Measurements from ENCODE around the gene KLK4. TPM values are rescaled to one million over a fixed set of nuclear protein-coding genes. Genes with fewer than 3 reads are reported as not detected.

The KLK4 gene
- total RNA-seq (2012; rRNA removed) (not detected in 2 replicates), polyA plus RNA-seq (2012; rRNA removed) (not detected in 2 replicates), Bru-seq, nascent RNA (not detected), BruChase-seq, experiment 1, labeled RNA remaining after a 6-hour chase (not detected), BruChase-seq, experiment 2, labeled RNA remaining after a 2-hour chase (not detected)
- not detected in 2 replicates for polyA plus RNA-seq (2012; cell fraction: cytosol; rRNA removed)
- not detected in 2 replicates for polyA plus RNA-seq (2012; cell fraction: nucleus; rRNA removed; ENCODE audit: low replicate concordance)
- long read RNA-seq, result 0 reads

GRCh38 chr19:50911206-50912101, at the start of gene KLK4:
Gene KLK4, minus strand, starts transcription at chr19:50911395. Its CDS starts 657 bp downstream, at chr19:50910738.
- no peak within 1 kb of the TSS for H4K91ac ChIP-seq (ENCODE audit: insufficient read depth, low read depth, low read length)
- in situ Hi-C loops (cut with MboI; ENCODE audit: low sequenced_read_pairs), result no loop called here
- no peak within 1 kb of the TSS for H2BK5ac ChIP-seq (ENCODE audit: low read depth, low read length, poor library complexity, severe bottlenecking)
- H3K18ac ChIP-seq (ENCODE audit: low read depth, low read length), result no peak within 1 kb of the TSS
- WGBS, 2 experiments (ENCODE audit: extremely low coverage in 2 of 2, insufficient read length in 1 of 2), result 66% methylated on average over 5 of the region's 9 CpGs; no CpG with 5 or more reads in 1 of the 2 experiments
- H3K4me2 ChIP-seq (ENCODE audit: low read depth, low read length), result no peak within 1 kb of the TSS
- no peaks in the 10 kb centered on the region for H4K20me1 ChIP-seq (ENCODE audit: insufficient read depth, low read length)
- peak within 1 kb of the TSS; percentile 39 for H2AFZ ChIP-seq (replicated peaks; ENCODE audit: low read length, poor library complexity)
- TF ChIP-seq NFE2L2 (IDR thresholded peaks at IDR 0.05; ENCODE audit: low read depth, low read length), result no peak
- no peak for TF ChIP-seq MAZ (IDR thresholded peaks at IDR 0.05; ENCODE audit: borderline replicate concordance, low read depth, low read length)
- no peak for TF ChIP-seq CHD1 (IDR thresholded peaks at IDR 0.05; ENCODE audit: low read depth, low read length)
- TF ChIP-seq RCOR1 (IDR thresholded peaks at IDR 0.05; ENCODE audit: insufficient replicate concordance, low read length), result no peak
- dilution Hi-C loops (cut with HindIII; ENCODE audit: low sequenced_read_pairs, unreplicated experiment), result no loop called here
- no TSS peak for BruUV-seq (replicated peaks)
- H2AK9ac ChIP-seq (replicated peaks; ENCODE audit: low read depth, low read length, poor library complexity), result no peak within 1 kb of the TSS
- H3K14ac ChIP-seq (replicated peaks; ENCODE audit: low read depth, low read length), result no peak within 1 kb of the TSS
- ATAC-seq (ENCODE audit: low read depth), result no peak
- no peaks in the 10 kb centered on the region for H3K9me3 ChIP-seq (ENCODE audit: control insufficient read depth, insufficient read depth, low read length)
- H3K9me1 ChIP-seq (ENCODE audit: insufficient read depth, low read length), result no peaks in the 10 kb centered on the region
- no peak within 1 kb of the TSS for H4K8ac ChIP-seq (ENCODE audit: low read depth in 2 of 2, low read length in 2 of 2)
- POLR2A ChIA-PET (ENCODE audit: unreplicated experiment), result no interaction called here
- H2BK15ac ChIP-seq (ENCODE audit: low read depth, low read length), result no peak within 1 kb of the TSS
- H3K4ac ChIP-seq (ENCODE audit: low read depth, low read length), result no peak within 1 kb of the TSS
- H3K9ac ChIP-seq (ENCODE audit: low read depth, low read length), result no peak within 1 kb of the TSS
- CTCF ChIA-PET, result interaction anchor here (1.2 to 1.3 kb wide), 2 partner anchors 10 kb away, joined by 3 read pairs; no protein-coding TSS in a partner anchor
- no peaks in the 10 kb centered on the region for H3K4me1 ChIP-seq (ENCODE audit: control insufficient read depth, insufficient read depth, low read length)
- no peak within 1 kb of the TSS for H3K23ac ChIP-seq (ENCODE audit: low read depth, low read length)
- peaks cover 11% of the 10 kb centered on the region for H3K27me3 ChIP-seq (ENCODE audit: control insufficient read depth, insufficient read depth, low read length)
- no peak within 1 kb of the TSS for H3K27ac ChIP-seq (ENCODE audit: insufficient read depth, low read length)
- no peaks in the 10 kb centered on the region for H3K36me3 ChIP-seq (ENCODE audit: control insufficient read depth, insufficient read depth, low read length)
- no peak within 1 kb of the TSS for H2BK120ac ChIP-seq (ENCODE audit: low read depth, low read length)
- H3K79me1 ChIP-seq (ENCODE audit: low read depth in 1 of 2, low read length in 2 of 2), result no peaks in the 10 kb centered on the region
- no peak within 1 kb of the TSS for H2AK5ac ChIP-seq (ENCODE audit: low read depth, low read length)
- H2BK20ac ChIP-seq (ENCODE audit: low read depth, low read length), result no peak within 1 kb of the TSS
- intact Hi-C loops (cut with micrococcal nuclease), result no loop called here
- no peak within 1 kb of the TSS for H4K5ac ChIP-seq (ENCODE audit: low read depth, low read length)
- H3K56ac ChIP-seq (ENCODE audit: extremely low read depth, insufficient read depth, low read length), result no peak within 1 kb of the TSS
- H3K4me3 ChIP-seq (ENCODE audit: insufficient read depth, low read depth, low read length), result no peak within 1 kb of the TSS
- DNase-seq, result no peak

Data from IMR-90 (cell line).